Gastroesophageal sphincter (tissue), 3 donors: Measurements from ENCODE around the gene VKORC1L1.
"Not testable (repeated sequence)": the region's sequence is repeated elsewhere in the genome, so short reads cannot be mapped to it uniquely, and the experiment has no call there.

Experiments
- POLR2AphosphoS5 ChIP-seq: sonication (generic); formaldehyde crosslinking; IDR thresholded peaks from one replicate; pipeline ENCODE4 v1.6.1; 2017; ENCODE audit warnings: antibody characterized with exemption
- TF ChIP-seq, protein P1 (sequence below), 4 experiments: fragments of 200-600 bp in 2 of 4; fragments of 450-650 bp in 2 of 4; sonication (generic) in 1 of 4; IDR thresholded peaks; one replicate each; pipeline ENCODE4 v1.5.1; 2017 to 2019; ENCODE audit warnings: antibody characterized with exemption in 4 of 4, mild to moderate bottlenecking in 2 of 4, moderate library complexity in 2 of 4

DNA sequence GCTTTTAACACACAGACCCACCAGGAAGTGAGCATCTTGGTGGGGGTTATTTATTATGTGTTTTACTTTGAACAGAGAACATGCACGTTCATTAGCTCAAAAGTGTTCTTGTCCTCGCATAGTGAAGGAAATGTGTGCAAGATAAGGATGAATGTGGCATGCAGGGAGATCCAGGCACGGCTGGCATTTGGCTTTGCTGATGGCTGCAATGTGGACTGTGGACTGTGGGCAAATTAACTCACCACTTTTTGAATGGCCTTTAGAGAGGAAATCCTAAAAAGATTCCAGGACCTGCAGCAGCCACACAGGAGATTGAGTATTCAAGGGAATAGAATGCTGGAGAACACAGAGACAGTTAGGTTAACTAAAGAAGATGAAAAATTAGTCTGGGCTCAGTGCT lies 6.6 kb upstream of the VKORC1L1 start:
- TF ChIP-seq POLR2AphosphoS5: not testable (repeated sequence)
- TF ChIP-seq, protein P1, sequence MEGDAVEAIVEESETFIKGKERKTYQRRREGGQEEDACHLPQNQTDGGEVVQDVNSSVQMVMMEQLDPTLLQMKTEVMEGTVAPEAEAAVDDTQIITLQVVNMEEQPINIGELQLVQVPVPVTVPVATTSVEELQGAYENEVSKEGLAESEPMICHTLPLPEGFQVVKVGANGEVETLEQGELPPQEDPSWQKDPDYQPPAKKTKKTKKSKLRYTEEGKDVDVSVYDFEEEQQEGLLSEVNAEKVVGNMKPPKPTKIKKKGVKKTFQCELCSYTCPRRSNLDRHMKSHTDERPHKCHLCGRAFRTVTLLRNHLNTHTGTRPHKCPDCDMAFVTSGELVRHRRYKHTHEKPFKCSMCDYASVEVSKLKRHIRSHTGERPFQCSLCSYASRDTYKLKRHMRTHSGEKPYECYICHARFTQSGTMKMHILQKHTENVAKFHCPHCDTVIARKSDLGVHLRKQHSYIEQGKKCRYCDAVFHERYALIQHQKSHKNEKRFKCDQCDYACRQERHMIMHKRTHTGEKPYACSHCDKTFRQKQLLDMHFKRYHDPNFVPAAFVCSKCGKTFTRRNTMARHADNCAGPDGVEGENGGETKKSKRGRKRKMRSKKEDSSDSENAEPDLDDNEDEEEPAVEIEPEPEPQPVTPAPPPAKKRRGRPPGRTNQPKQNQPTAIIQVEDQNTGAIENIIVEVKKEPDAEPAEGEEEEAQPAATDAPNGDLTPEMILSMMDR (IDR thresholded peaks at IDR 0.05): not testable (repeated sequence)
